ENCODE results near the gene EDNRB.

EDNRB gene

GRCh38 chr13:77916488-77916887, 2.1 kb downstream of the EDNRB start:
- Mint-ChIP-seq H3K4me1 (no peaks in the 10 kb centered on the region), H3K9me3 (peaks cover 4% of the 10 kb centered on the region), H3K36me3 (ENCODE audit: low read depth) (no peaks in the 10 kb centered on the region), H3K27ac (no peak overlapping the region), H3K27me3 (ENCODE audit: low read depth, poor library complexity) (peaks cover 14% of the 10 kb centered on the region), H3K4me3 (no peak overlapping the region)
- no peak for DNase-seq
- TF ChIP-seq CTCF (IDR thresholded peaks at IDR 0.05) = no peak

- DNase-seq = no peak
- TF ChIP-seq CTCF (IDR thresholded peaks at IDR 0.05) = no peak
- no peak overlapping the region for H3K4me3 Mint-ChIP-seq
- H3K27ac Mint-ChIP-seq = no peak overlapping the region
- peaks cover 14% of the 10 kb centered on the region for H3K27me3 Mint-ChIP-seq (ENCODE audit: low read depth, poor library complexity)
- H3K9me3 Mint-ChIP-seq = peaks cover 4% of the 10 kb centered on the region
- H3K4me1 Mint-ChIP-seq = no peaks in the 10 kb centered on the region
- no peaks in the 10 kb centered on the region for H3K36me3 Mint-ChIP-seq (ENCODE audit: low read depth)
These were observed 2.9 kb downstream of the EDNRB start for GRCh38 chr13:77915686-77916085.

GRCh38 chr13:77913003-77913402, 5.6 kb downstream of the EDNRB start:
- no peaks in the 10 kb centered on the region for H3K36me3 Mint-ChIP-seq (ENCODE audit: low read depth)
- TF ChIP-seq CTCF (IDR thresholded peaks at IDR 0.05) = no peak
- no peaks in the 10 kb centered on the region for H3K4me1 Mint-ChIP-seq
- H3K9me3 Mint-ChIP-seq = peaks cover 3% of the 10 kb centered on the region
- no peak overlapping the region for H3K4me3 Mint-ChIP-seq
- no peak for DNase-seq
- H3K27me3 Mint-ChIP-seq (ENCODE audit: low read depth, poor library complexity) = peaks cover 8% of the 10 kb centered on the region
- no peak overlapping the region for H3K27ac Mint-ChIP-seq

GRCh38 chr13:77911751-77912150, 6.9 kb downstream of the EDNRB start:
- H3K27me3 Mint-ChIP-seq (ENCODE audit: low read depth, poor library complexity) = peaks cover under 1% of the 10 kb centered on the region
- no peaks in the 10 kb centered on the region for H3K4me1 Mint-ChIP-seq
- DNase-seq = no peak
- no peak overlapping the region for H3K4me3 Mint-ChIP-seq
- no peaks in the 10 kb centered on the region for H3K9me3 Mint-ChIP-seq
- H3K36me3 Mint-ChIP-seq (ENCODE audit: low read depth) = no peaks in the 10 kb centered on the region
- H3K27ac Mint-ChIP-seq = no peak overlapping the region
- TF ChIP-seq CTCF (IDR thresholded peaks at IDR 0.05) = no peak

- Mint-ChIP-seq H3K27me3 (ENCODE audit: low read depth, poor library complexity) (no peaks in the 10 kb centered on the region), H3K4me1 (no peaks in the 10 kb centered on the region), H3K36me3 (ENCODE audit: low read depth) (no peaks in the 10 kb centered on the region), H3K27ac (no peak overlapping the region), H3K4me3 (no peak overlapping the region), H3K9me3 (no peaks in the 10 kb centered on the region)
- no peak for DNase-seq
- TF ChIP-seq CTCF (IDR thresholded peaks at IDR 0.05) = no peak
These were observed 8.8 kb downstream of the EDNRB start for GRCh38 chr13:77909827-77910226.

- no peaks in the 10 kb centered on the region for H3K27me3 Mint-ChIP-seq (ENCODE audit: low read depth, poor library complexity)
- no peak for DNase-seq
- no peak overlapping the region for H3K27ac Mint-ChIP-seq
- TF ChIP-seq CTCF (IDR thresholded peaks at IDR 0.05) = no peak
- no peaks in the 10 kb centered on the region for H3K9me3 Mint-ChIP-seq
- H3K36me3 Mint-ChIP-seq (ENCODE audit: low read depth) = no peaks in the 10 kb centered on the region
- H3K4me1 Mint-ChIP-seq = no peaks in the 10 kb centered on the region
- no peak overlapping the region for H3K4me3 Mint-ChIP-seq
These were observed 10.1 kb downstream of the EDNRB start for GRCh38 chr13:77908531-77908930.
